GM23338 (cell line): ENCODE measurements around the gene MESP1.

Experiments used
- CREB1 ChIP-seq: fragments of 250-450 bp; sonication (Bioruptor Pico); IDR thresholded peaks from 2 replicates; pipeline ENCODE4 v1.5.0; 2020; ENCODE audit warnings: low read depth, mild to moderate bottlenecking, moderate library complexity
- EZH2 ChIP-seq: fragments of 200-600 bp; sonication (generic); IDR thresholded peaks from one replicate; pipeline ENCODE4 v1.8.0; 2017; ENCODE audit warnings: antibody characterized with exemption, mild to moderate bottlenecking, low read depth; ENCODE audit not compliant: unreplicated experiment
- EZH2phosphoT487 ChIP-seq: fragments of 200-600 bp; sonication (generic); IDR thresholded peaks from one replicate; pipeline ENCODE4 v1.8.1; 2018; ENCODE audit warnings: antibody characterized with exemption; ENCODE audit not compliant: unreplicated experiment
- JUNB ChIP-seq: IDR thresholded peaks from one replicate; pipeline ENCODE4 v1.6.1; 2016; ENCODE audit warnings: antibody characterized with exemption; ENCODE audit not compliant: unreplicated experiment
- POLR2AphosphoS5 ChIP-seq: IDR thresholded peaks from 2 replicates; pipeline ENCODE4 v1.6.1; 2016; ENCODE audit warnings: antibody characterized with exemption, low read depth
- TF ChIP-seq, protein P1 (sequence below), 2 experiments: fragments of 200-600 bp in 1 of 2; sonication (generic) in 1 of 2; conservative IDR thresholded peaks; 2 replicates each; pipeline versions ENCODE4 v1.5.1 to v1.6.1; 2016 to 2017; ENCODE audit warnings: antibody characterized with exemption in 2 of 2, low read depth in 2 of 2, mild to moderate bottlenecking in 2 of 2, moderate library complexity in 1 of 2
- TF ChIP-seq, protein P2 (sequence below): IDR thresholded peaks from one replicate; pipeline ENCODE4 v1.6.1; 2018; ENCODE audit warnings: antibody characterized with exemption; ENCODE audit not compliant: unreplicated experiment

DNA sequence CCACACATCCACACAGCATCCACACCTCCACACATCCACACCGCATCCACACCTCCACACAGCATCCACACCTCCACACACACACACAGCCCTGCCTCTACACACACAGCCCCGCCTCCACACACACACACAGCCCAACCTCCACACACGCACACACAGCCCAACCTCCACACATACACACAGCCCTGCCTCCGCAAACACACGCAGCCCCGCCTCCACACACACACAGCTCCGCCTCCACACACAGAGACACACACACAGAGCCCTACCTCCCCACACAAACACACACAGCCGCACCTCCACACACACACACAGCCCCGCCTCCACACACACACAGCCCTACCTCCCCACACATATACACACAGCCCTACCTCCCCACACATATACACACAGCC is 4.7 kb downstream of the MESP1 start:
- no peak for TF ChIP-seq POLR2AphosphoS5
- TF ChIP-seq JUNB: no peak
- TF ChIP-seq EZH2: no peak
- TF ChIP-seq, protein P1, sequence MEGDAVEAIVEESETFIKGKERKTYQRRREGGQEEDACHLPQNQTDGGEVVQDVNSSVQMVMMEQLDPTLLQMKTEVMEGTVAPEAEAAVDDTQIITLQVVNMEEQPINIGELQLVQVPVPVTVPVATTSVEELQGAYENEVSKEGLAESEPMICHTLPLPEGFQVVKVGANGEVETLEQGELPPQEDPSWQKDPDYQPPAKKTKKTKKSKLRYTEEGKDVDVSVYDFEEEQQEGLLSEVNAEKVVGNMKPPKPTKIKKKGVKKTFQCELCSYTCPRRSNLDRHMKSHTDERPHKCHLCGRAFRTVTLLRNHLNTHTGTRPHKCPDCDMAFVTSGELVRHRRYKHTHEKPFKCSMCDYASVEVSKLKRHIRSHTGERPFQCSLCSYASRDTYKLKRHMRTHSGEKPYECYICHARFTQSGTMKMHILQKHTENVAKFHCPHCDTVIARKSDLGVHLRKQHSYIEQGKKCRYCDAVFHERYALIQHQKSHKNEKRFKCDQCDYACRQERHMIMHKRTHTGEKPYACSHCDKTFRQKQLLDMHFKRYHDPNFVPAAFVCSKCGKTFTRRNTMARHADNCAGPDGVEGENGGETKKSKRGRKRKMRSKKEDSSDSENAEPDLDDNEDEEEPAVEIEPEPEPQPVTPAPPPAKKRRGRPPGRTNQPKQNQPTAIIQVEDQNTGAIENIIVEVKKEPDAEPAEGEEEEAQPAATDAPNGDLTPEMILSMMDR (conservative IDR thresholded peaks at IDR 0.05; ENCODE audit: low read depth in 2 of 2): no peak
- TF ChIP-seq CREB1 (CRISPR knock-in tag): no peak
- TF ChIP-seq EZH2phosphoT487: no peak
- TF ChIP-seq, protein P2, sequence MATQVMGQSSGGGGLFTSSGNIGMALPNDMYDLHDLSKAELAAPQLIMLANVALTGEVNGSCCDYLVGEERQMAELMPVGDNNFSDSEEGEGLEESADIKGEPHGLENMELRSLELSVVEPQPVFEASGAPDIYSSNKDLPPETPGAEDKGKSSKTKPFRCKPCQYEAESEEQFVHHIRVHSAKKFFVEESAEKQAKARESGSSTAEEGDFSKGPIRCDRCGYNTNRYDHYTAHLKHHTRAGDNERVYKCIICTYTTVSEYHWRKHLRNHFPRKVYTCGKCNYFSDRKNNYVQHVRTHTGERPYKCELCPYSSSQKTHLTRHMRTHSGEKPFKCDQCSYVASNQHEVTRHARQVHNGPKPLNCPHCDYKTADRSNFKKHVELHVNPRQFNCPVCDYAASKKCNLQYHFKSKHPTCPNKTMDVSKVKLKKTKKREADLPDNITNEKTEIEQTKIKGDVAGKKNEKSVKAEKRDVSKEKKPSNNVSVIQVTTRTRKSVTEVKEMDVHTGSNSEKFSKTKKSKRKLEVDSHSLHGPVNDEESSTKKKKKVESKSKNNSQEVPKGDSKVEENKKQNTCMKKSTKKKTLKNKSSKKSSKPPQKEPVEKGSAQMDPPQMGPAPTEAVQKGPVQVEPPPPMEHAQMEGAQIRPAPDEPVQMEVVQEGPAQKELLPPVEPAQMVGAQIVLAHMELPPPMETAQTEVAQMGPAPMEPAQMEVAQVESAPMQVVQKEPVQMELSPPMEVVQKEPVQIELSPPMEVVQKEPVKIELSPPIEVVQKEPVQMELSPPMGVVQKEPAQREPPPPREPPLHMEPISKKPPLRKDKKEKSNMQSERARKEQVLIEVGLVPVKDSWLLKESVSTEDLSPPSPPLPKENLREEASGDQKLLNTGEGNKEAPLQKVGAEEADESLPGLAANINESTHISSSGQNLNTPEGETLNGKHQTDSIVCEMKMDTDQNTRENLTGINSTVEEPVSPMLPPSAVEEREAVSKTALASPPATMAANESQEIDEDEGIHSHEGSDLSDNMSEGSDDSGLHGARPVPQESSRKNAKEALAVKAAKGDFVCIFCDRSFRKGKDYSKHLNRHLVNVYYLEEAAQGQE: no peak
